HL-60 (cell line): Measurements from ENCODE around the gene IFI44.

Experiments
- CTCF ChIP-seq: IDR thresholded peaks from one replicate; pipeline ENCODE4 v1.5.1; 2011; ENCODE audit warnings: low read length, control low read depth, inconsistent platforms; ENCODE audit not compliant: insufficient read depth
- REST ChIP-seq: IDR thresholded peaks from 2 replicates; pipeline ENCODE4 v1.6.1; 2012; ENCODE audit warnings: low read depth; ENCODE audit not compliant: insufficient replicate concordance

DNA sequence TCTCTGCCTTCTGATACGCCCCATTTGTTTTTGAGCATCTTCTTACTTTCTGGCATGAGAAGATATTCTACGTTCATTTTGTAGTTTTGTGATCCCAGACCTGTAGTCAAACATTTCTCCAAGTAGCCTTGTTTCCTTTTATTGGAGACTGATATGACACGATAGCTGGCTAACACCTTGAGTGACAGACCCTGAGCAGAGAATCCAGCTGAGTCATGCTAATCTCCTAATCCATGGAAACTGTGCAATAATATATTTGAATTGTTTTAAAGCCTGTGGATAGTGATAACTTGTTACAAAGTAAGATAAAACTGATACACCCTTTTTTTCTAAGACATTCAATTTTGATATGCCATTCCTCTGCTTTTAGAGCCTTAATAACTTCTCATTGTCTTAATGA lies 30.6 kb upstream of the IFI44 start:
- TF ChIP-seq CTCF (no peak), REST (no peak)
